T-helper 1 cell treated with Interleukin-12 subunit alpha and Interleukin-12 subunit beta and Interleukin-4 antibody, amounts not matched to agents 30 μg/mL and 1 μg/mL, for 36 hours (primary cell): ENCODE data around the gene DDX42.

Experiments
- H3K27ac Mint-ChIP-seq: one replicate; pipeline ENCODE4 v1.8.0; 2021; ENCODE audit warnings: mild to moderate bottlenecking, mixed read lengths
- H3K27me3 Mint-ChIP-seq: one replicate; pipeline ENCODE4 v1.8.0; 2021; ENCODE audit warnings: low read depth, mixed read lengths
- H3K36me3 Mint-ChIP-seq: one replicate; pipeline ENCODE4 v1.8.0; 2021; ENCODE audit warnings: low read depth, mixed read lengths
- H3K4me1 Mint-ChIP-seq: one replicate; pipeline ENCODE4 v1.8.0; 2021; ENCODE audit warnings: low read depth, mixed read lengths
- H3K4me3 Mint-ChIP-seq: one replicate; pipeline ENCODE4 v1.8.0; 2021; ENCODE audit warnings: mild to moderate bottlenecking, moderate library complexity, mixed read lengths
- H3K9me3 Mint-ChIP-seq: one replicate; pipeline ENCODE4 v1.8.0; 2021; ENCODE audit warnings: mixed read lengths

The DDX42 gene, protein sequence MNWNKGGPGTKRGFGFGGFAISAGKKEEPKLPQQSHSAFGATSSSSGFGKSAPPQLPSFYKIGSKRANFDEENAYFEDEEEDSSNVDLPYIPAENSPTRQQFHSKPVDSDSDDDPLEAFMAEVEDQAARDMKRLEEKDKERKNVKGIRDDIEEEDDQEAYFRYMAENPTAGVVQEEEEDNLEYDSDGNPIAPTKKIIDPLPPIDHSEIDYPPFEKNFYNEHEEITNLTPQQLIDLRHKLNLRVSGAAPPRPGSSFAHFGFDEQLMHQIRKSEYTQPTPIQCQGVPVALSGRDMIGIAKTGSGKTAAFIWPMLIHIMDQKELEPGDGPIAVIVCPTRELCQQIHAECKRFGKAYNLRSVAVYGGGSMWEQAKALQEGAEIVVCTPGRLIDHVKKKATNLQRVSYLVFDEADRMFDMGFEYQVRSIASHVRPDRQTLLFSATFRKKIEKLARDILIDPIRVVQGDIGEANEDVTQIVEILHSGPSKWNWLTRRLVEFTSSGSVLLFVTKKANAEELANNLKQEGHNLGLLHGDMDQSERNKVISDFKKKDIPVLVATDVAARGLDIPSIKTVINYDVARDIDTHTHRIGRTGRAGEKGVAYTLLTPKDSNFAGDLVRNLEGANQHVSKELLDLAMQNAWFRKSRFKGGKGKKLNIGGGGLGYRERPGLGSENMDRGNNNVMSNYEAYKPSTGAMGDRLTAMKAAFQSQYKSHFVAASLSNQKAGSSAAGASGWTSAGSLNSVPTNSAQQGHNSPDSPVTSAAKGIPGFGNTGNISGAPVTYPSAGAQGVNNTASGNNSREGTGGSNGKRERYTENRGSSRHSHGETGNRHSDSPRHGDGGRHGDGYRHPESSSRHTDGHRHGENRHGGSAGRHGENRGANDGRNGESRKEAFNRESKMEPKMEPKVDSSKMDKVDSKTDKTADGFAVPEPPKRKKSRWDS

DNA sequence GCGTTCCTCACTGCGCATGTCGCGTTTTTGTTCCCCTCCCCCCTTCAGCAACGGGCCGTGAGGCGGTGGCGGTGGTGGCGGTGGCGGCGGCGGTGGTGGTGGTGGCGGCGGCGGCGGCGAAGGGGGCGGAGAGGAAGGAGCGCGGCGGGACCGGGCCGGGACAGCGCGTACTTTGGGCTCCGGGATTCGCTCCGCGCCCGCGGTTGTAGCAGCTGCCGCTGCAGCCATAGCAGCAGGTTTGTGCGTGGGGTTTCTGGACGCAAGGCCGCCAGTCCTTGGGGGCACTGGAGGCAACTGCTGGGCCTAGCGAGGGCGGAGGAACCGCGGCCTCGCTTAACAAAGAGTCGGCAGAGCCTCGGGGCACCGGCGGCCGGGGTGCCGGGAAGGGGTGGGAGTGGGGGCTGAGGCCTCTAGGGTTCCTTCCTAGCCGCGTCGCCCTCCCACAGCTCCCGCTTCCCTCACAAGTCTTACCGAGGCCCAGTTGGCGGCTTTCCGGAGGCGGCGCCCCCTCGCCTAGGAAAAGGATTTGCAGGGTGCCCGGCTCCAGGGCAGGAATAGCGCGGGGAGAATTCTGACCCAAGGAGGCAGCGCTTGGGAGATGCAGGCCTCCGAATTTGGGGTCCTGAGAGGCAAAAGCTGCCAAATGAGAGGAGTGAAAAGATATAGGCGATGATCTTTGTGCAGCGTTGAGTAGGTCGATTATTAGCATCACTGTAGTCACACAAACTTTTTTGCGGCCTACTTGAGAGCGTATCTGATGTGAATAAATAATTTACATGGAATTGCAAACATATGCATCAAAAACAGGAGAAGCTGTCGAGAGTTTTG is at the start of gene DDX42:
Gene DDX42, plus strand, starts transcription at position 30 of the 828 bp plus-strand sequence. CDS start 12,880 bp downstream, outside the sequence.
- Mint-ChIP-seq H3K4me1 (peaks cover 36% of the 10 kb centered on the region), H3K27ac (peak within 1 kb of the TSS; percentile 100), H3K36me3 (peaks cover 20% of the 10 kb centered on the region), H3K9me3 (no peaks in the 10 kb centered on the region), H3K4me3 (peak within 1 kb of the TSS; percentile 96), H3K27me3 (no peaks in the 10 kb centered on the region)

GRCh38 chr17:63735691-63736090 is 38.3 kb upstream of the DDX42 start:
- no peak overlapping the region for H3K27ac Mint-ChIP-seq

GRCh38 chr17:63740464-63741142 is 33.4 kb upstream of the DDX42 start:
- peaks cover 11% of the 10 kb centered on the region for H3K36me3 Mint-ChIP-seq
- H3K9me3 Mint-ChIP-seq = no peaks in the 10 kb centered on the region
- H3K4me1 Mint-ChIP-seq = peaks cover 24% of the 10 kb centered on the region
- peak overlapping the region; percentile 99 for H3K4me3 Mint-ChIP-seq
- H3K27ac Mint-ChIP-seq = peak overlapping the region; percentile 93
- H3K27me3 Mint-ChIP-seq = no peaks in the 10 kb centered on the region

More at GRCh38 chr17:63735691-63736090, 38.3 kb upstream of the DDX42 start:
- H3K4me3 Mint-ChIP-seq = no peak overlapping the region
- H3K36me3 Mint-ChIP-seq = peaks cover 13% of the 10 kb centered on the region
- no peaks in the 10 kb centered on the region for H3K27me3 Mint-ChIP-seq
- peaks cover 17% of the 10 kb centered on the region for H3K4me1 Mint-ChIP-seq
- no peaks in the 10 kb centered on the region for H3K9me3 Mint-ChIP-seq

- Mint-ChIP-seq H3K4me1 (peaks cover 24% of the 10 kb centered on the region), H3K27ac (peak overlapping the region; percentile 93), H3K4me3 (peak overlapping the region; percentile 99), H3K9me3 (no peaks in the 10 kb centered on the region), H3K36me3 (peaks cover 15% of the 10 kb centered on the region), H3K27me3 (no peaks in the 10 kb centered on the region)
Observed at GRCh38 chr17:63741143-63741407, 32.9 kb upstream of the DDX42 start.

GRCh38 chr17:63741408-63742173 is 32.4 kb upstream of the DDX42 start, which contains the start of gene STRADA:
TSS of gene STRADA (minus strand) at chr17:63741799. CDS start at chr17:63728369, 13,430 bp downstream.
- Mint-ChIP-seq H3K4me1 (peaks cover 24% of the 10 kb centered on the region), H3K9me3 (no peaks in the 10 kb centered on the region), H3K27me3 (no peaks in the 10 kb centered on the region), H3K4me3 (peak within 1 kb of the TSS; percentile 99), H3K36me3 (peaks cover 17% of the 10 kb centered on the region), H3K27ac (peak within 1 kb of the TSS; percentile 93)

- H3K4me3 Mint-ChIP-seq = peak overlapping the region; percentile 54
- H3K27ac Mint-ChIP-seq = peak overlapping the region; percentile 74
- no peaks in the 10 kb centered on the region for H3K27me3 Mint-ChIP-seq
- peaks cover 39% of the 10 kb centered on the region for H3K36me3 Mint-ChIP-seq
- H3K9me3 Mint-ChIP-seq = no peaks in the 10 kb centered on the region
- peaks cover 16% of the 10 kb centered on the region for H3K4me1 Mint-ChIP-seq
Observed at GRCh38 chr17:63751806-63752205, 22.2 kb upstream of the DDX42 start.

- peaks cover 36% of the 10 kb centered on the region for H3K36me3 Mint-ChIP-seq
- H3K4me1 Mint-ChIP-seq = peaks cover 16% of the 10 kb centered on the region
- peak overlapping the region; percentile 34 for H3K27ac Mint-ChIP-seq
- H3K9me3 Mint-ChIP-seq = no peaks in the 10 kb centered on the region
- H3K27me3 Mint-ChIP-seq = no peaks in the 10 kb centered on the region
- no peak overlapping the region for H3K4me3 Mint-ChIP-seq
Observed at GRCh38 chr17:63752707-63753106, 21.3 kb upstream of the DDX42 start.

DNA sequence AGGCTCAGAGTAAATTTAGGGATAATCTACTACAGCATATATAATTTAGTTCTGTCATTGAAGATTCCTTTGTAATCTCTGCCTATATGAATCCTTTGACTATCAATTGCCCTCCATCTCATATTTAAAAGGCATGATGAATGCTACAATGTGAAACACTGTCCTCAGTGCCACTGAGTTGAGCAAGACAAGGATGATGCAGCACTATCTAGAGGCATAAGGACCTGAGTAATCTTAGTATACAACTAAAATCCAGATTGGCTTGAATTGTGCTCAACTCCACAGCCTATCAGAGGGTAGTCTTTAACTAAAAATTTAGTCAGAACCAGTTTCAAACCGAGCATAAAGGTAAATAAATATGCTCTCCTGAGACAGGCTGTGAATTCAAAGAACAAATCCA is 20.8 kb upstream of the DDX42 start:
- Mint-ChIP-seq H3K4me1 (peaks cover 16% of the 10 kb centered on the region), H3K9me3 (no peaks in the 10 kb centered on the region), H3K27ac (peak overlapping the region; percentile 34), H3K4me3 (no peak overlapping the region), H3K27me3 (no peaks in the 10 kb centered on the region), H3K36me3 (peaks cover 40% of the 10 kb centered on the region)

GRCh38 chr17:63754046-63754445 is 19.9 kb upstream of the DDX42 start:
- Mint-ChIP-seq H3K27ac (no peak overlapping the region), H3K27me3 (no peaks in the 10 kb centered on the region), H3K36me3 (peaks cover 41% of the 10 kb centered on the region), H3K9me3 (no peaks in the 10 kb centered on the region), H3K4me1 (peaks cover 16% of the 10 kb centered on the region), H3K4me3 (no peak overlapping the region)

GRCh38 chr17:63758428-63758827 is 15.5 kb upstream of the DDX42 start:
- Mint-ChIP-seq H3K4me3 (no peak overlapping the region), H3K4me1 (peaks cover 10% of the 10 kb centered on the region), H3K27me3 (no peaks in the 10 kb centered on the region), H3K9me3 (no peaks in the 10 kb centered on the region), H3K27ac (no peak overlapping the region), H3K36me3 (peaks cover 44% of the 10 kb centered on the region)

DNA sequence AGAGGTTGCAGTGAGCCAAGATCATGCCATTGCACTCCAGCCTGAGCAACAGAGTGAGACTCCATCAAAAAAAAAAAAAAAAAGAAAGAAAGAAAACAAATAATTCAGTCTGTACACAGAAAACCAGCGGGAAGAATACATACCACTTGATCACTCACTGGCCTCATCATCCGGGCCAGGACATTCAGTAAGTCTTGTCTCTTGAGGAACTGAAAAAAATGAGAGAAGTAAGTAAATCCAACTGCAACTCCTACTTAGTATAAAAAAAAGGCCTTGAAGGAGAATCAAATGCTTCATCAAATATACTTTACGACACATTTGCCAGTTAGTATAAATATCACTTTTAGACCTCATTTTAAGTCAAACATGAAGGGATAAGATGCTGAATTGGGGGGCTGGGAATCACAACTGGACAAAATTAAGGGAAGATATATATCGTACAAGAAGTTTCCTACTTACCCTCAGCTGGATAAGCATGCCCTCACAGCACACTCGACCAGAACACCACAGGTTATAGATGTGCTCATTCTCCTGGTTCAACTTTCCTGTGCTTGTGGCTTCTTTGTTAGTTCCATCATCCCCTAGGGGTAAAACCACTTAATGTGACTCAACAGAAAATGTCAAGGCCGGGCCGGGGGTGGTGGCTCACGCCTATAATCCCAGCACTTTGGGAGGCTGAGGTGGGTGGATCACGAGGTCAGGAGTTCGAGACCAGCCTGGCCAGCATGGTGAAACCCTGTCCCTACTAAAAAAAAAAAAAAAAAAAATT is 13.0 kb upstream of the DDX42 start:
- Mint-ChIP-seq H3K36me3 (peaks cover 46% of the 10 kb centered on the region), H3K4me3 (no peak overlapping the region), H3K27ac (peak overlapping the region; percentile 29), H3K27me3 (no peaks in the 10 kb centered on the region), H3K9me3 (no peaks in the 10 kb centered on the region), H3K4me1 (peaks cover 15% of the 10 kb centered on the region)

GRCh38 chr17:63762161-63763078 is 11.6 kb upstream of the DDX42 start:
- Mint-ChIP-seq H3K9me3 (no peaks in the 10 kb centered on the region), H3K36me3 (peaks cover 40% of the 10 kb centered on the region), H3K27ac (no peak overlapping the region), H3K27me3 (no peaks in the 10 kb centered on the region), H3K4me3 (no peak overlapping the region), H3K4me1 (peaks cover 21% of the 10 kb centered on the region)
